Stomach smooth muscle (tissue), 2 donors: ENCODE measurements around the gene MAB21L4.
A peak's percentile ranks its signal among the peaks of the same experiment; 100 is the strongest.

Experiments
- H3K27ac ChIP-seq: one replicate; pipeline ENCODE4 v1.7.0; 2013; ENCODE audit warnings: mild to moderate bottlenecking, low read length, inconsistent platforms
- H3K27me3 ChIP-seq, 2 donors: one replicate each; pipeline ENCODE4 v1.7.0; 2013; ENCODE audit warnings: low read length in 2 of 2; ENCODE audit not compliant: insufficient read depth in 2 of 2, control insufficient read depth in 1 of 2
- H3K36me3 ChIP-seq, 2 donors: one replicate each; pipeline ENCODE4 v1.7.0; 2013; ENCODE audit warnings: low read length in 2 of 2; ENCODE audit not compliant: control insufficient read depth in 2 of 2, insufficient read depth in 2 of 2
- H3K4me1 ChIP-seq: one replicate; pipeline ENCODE4 v1.7.0; 2013; ENCODE audit warnings: low read length; ENCODE audit not compliant: control insufficient read depth, insufficient read depth
- H3K4me3 ChIP-seq, 2 donors: one replicate each; pipeline ENCODE4 v1.7.0; 2013; ENCODE audit warnings: low read length in 2 of 2
- H3K9ac ChIP-seq, 2 donors: one replicate each; pipeline ENCODE4 v1.7.0; 2013; ENCODE audit warnings: low read length in 2 of 2, mild to moderate bottlenecking in 1 of 2
- H3K9me3 ChIP-seq, 2 donors: one replicate each; pipeline ENCODE4 v1.7.0; 2013; ENCODE audit warnings: low read length in 2 of 2; ENCODE audit not compliant: control insufficient read depth in 2 of 2
- donor health status: healthy.
- donor health status: Pancreatic carcinoma.

MAB21L4 gene

DNA sequence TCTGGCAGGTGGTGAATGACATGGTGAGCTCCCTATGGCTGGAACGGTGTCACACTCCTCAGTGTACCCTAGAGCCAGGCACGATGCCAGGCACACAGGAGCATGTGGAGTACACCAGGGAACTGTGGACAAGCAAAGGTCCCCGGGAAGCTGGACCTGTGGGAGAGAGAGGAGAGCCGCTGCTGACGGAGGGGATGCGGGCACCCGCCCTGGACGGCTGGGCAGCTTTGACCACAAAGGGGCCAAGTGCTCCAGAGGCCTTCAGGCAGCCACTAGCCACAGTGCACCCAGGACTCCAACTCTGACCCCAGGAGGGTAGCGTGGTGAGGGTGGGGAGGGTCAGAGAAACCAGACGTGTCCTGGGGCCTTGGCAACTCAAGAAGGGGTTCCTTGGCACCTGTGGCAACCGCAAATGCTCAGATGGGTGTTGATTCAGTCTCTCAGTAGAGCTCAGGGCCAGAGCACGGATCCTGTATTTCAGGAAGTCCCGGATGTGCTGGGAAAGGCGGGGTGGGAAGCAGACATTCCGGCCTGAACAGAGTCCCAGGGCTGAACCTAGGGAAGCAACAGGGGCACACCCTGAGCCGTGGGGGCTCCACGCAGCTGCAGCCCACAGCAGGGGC lies 2.3 kb upstream of the MAB21L4 start:
- H3K4me3 ChIP-seq = no peak overlapping the region
- H3K27me3 ChIP-seq = peaks cover 0 to 4% of the 10 kb centered on the region in 2 donors
- no peaks in the 10 kb centered on the region for H3K36me3 ChIP-seq
- H3K27ac ChIP-seq = peak overlapping the region; percentile 18
- H3K9ac ChIP-seq = no peak overlapping the region
- peaks cover 7% of the 10 kb centered on the region for H3K4me1 ChIP-seq
- no peaks in the 10 kb centered on the region for H3K9me3 ChIP-seq

DNA sequence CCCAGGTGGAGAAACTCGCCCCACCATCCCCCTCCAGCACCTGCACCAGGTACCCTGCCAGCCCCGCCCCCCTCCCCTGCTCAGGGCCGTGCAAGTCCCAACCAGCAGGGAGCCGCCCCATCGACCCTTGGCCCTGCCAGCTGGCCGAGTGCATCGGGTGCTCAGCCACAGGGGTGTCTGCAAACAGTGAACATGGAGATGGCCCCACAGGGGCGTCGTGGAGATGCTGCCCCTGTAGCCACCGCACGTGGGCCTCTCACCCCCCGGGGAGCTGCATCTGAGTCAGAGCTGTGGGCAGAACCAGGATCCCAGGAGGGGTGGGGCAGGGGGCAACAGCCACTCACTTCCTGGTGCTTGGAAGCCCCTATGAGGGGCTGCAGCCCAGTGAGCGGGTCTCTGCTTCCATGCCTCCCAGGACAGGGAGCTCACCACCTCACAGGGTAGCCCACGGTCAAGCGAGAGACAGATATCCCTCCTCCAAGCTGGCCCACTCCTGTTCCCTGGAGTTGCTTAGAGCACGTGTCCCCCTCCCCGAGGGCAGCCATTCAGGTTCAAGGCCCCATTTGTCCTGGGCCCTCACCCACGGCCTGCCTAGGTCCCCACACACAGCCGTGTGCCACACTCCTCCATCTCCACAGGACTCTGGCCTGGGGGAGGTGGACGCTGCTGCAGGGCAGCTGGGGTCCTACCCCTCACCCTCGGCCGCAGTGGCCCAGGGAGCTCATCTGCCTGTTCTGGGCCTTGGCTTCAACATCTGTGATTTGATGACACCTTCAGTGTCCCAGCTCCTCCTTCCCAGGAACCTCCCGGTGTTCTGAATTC lies 1.1 kb upstream of the MAB21L4 start:
- Histone ChIP-seq H3K9ac (no peak overlapping the region), H3K9me3 (no peaks in the 10 kb centered on the region)

DNA sequence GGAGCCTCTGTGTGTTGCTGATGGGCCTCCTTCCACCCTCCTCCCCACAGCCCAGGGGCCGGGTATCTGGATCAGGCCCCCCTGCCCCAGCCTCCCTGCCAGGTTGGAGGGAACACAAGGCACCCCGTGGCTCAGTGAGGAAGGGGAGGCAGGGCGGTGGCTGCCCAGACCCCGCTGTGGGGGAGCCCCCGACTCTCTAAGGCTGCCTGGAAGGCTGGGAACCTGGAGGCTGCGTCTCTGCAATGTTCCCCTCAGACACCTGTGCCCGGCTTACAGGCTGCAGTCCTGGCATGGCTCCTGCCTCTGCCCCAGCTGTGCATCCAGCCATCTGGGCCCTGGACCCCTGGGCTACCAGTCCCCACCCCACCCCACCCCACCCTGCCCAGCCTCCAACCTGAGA lies 438 bp upstream of the MAB21L4 start:
- no peaks in the 10 kb centered on the region for H3K36me3 ChIP-seq
- no peak overlapping the region for H3K9ac ChIP-seq
- H3K27ac ChIP-seq = no peak overlapping the region
- H3K9me3 ChIP-seq = no peaks in the 10 kb centered on the region
- H3K4me1 ChIP-seq = peaks cover 7% of the 10 kb centered on the region
- H3K4me3 ChIP-seq = no peak overlapping the region
- no peaks in the 10 kb centered on the region for H3K27me3 ChIP-seq

More for the DNA sequence above, 1.1 kb upstream of the MAB21L4 start:
- H3K4me1 ChIP-seq = peaks cover 7% of the 10 kb centered on the region
- no peak overlapping the region for H3K27ac ChIP-seq
- H3K36me3 ChIP-seq = no peaks in the 10 kb centered on the region
- no peaks in the 10 kb centered on the region for H3K27me3 ChIP-seq
- no peak overlapping the region for H3K4me3 ChIP-seq

DNA sequence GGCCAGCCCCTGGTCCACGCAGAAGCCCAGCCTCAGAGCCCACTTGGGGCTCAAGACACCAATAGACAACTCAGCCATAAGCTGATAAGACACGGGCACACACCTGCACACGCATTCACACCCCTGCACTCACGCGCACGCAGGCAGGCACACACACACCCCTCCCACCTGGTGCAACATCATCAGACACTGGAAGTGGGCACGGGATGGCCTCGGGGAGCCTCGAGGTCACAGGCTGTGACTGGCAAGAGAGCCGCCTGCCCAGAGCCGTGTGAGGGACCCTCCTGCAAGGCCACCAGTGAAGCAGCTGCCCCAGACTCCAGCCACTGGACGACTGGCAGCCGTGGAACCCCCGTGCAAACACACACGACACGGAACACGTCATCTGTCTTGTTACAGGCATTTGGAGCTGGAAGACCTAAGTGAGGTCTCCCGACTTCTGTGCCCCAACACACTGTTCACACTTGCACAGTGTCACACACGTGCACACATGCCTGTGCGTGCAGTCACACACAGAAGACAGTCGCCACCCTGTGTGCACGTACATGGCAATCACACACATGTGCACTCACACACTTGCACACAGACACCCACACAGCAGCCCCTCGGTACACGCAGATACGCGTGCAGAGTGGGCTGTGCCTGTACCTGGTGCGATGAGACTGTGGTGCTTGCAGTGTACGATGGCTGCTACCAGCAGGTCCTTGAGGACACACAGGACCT lies 959 bp downstream of the MAB21L4 start:
- H3K4me3 ChIP-seq = no peak overlapping the region
- no peaks in the 10 kb centered on the region for H3K27me3 ChIP-seq
- H3K4me1 ChIP-seq = peaks cover 7% of the 10 kb centered on the region
- no peak overlapping the region for H3K27ac ChIP-seq
- no peaks in the 10 kb centered on the region for H3K9me3 ChIP-seq
- H3K9ac ChIP-seq = no peak overlapping the region
- no peaks in the 10 kb centered on the region for H3K36me3 ChIP-seq

DNA sequence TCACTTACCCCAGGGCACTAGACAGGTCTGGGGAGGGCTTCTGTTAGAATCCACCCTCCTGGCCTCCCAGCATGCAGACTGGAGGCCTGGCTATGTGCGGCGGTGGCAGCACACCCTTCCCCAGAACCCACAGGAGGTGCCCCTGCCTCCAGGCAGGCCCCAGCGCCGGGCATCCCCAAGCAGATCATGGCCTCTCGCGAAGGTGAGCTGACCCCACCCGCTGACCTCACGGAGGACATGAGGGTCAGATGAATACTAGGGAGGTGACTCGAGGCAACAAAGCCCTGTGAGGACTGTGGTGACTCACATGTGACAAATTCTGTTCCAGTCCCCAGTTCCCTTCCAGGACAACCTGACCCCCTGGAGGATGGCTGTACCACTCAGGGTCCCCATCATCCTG lies 1.9 kb downstream of the MAB21L4 start:
- Histone ChIP-seq H3K9me3 (no peaks in the 10 kb centered on the region), H3K4me3 (no peak overlapping the region), H3K36me3 (no peaks in the 10 kb centered on the region), H3K27ac (no peak overlapping the region), H3K9ac (no peak overlapping the region), H3K27me3 (no peaks in the 10 kb centered on the region), H3K4me1 (peaks cover 7% of the 10 kb centered on the region)

DNA sequence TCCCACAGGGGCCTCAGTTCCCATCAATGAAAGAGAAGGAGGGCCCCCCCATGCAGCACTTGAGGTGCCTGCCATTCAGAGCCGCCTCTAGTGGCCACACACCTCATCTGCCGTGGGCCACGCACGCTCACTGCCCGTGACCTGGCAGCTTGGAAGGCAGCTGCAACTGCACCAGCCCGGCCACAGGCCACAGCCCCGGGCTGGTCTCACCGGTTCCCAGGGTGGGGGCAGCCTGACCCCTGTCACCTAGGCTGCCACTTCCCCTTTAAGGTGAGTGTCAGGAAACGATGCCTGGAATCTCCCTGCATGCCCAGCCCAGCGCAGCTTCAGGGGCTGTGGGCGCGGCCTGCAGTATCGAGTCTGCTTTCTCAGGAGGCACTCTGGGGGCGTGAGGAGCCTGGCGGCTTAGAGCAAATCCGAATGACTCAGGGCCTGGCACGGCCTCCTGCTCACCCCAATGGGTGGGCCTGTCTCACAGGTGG lies 2.6 kb downstream of the MAB21L4 start:
- H3K9ac ChIP-seq = no peak overlapping the region
- H3K4me3 ChIP-seq = no peak overlapping the region
- H3K27ac ChIP-seq = no peak overlapping the region
- peaks cover 3% of the 10 kb centered on the region for H3K4me1 ChIP-seq
- H3K27me3 ChIP-seq = no peaks in the 10 kb centered on the region
- H3K9me3 ChIP-seq = no peaks in the 10 kb centered on the region
- no peaks in the 10 kb centered on the region for H3K36me3 ChIP-seq

DNA sequence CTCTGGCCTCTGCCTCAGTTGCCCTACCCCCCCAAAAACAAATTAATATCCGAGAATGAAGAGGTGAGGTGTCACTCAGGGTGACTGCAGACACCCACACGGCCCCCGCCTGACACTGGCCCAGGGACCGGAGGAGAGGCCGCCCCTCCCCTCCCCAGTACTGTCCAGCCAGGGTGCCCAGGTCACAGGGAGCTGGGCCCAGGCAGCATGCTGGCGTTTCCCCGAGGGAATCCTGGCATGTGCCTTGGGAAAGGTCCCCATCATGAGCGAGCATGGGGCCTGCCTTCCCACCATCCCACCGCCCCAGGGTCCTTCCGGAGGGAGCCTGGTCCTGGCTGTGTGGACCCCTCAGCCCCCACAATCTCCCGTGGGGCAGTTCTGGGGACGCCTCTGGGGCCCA lies 3.0 kb downstream of the MAB21L4 start:
- H3K4me3 ChIP-seq = no peak overlapping the region
- H3K27ac ChIP-seq = no peak overlapping the region
- no peaks in the 10 kb centered on the region for H3K4me1 ChIP-seq
- no peaks in the 10 kb centered on the region for H3K9me3 ChIP-seq
- H3K27me3 ChIP-seq = no peaks in the 10 kb centered on the region
- no peaks in the 10 kb centered on the region for H3K36me3 ChIP-seq
- no peak overlapping the region for H3K9ac ChIP-seq

DNA sequence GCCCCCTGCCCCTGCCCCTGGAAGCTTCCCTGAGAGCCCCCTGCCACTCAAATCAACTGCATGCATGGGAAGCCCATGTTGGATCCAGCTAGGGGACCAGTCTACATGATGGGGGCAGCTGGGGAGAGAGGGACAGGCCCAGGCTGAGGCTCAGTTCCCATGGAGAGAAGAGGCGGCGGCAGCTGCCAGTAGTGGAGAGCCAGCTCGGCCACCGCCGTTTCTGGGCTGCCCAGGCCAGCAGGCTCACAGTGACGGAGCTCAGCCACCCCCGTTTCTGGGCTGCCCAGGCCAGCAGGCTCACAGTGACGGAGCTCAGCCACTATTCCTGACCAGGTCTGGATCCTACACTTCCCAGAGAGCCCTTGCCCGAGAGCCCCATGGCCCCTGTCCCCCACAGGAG lies 3.6 kb downstream of the MAB21L4 start:
- no peaks in the 10 kb centered on the region for H3K4me1 ChIP-seq
- no peaks in the 10 kb centered on the region for H3K9me3 ChIP-seq
- H3K4me3 ChIP-seq = no peak overlapping the region
- no peak overlapping the region for H3K9ac ChIP-seq
- no peak overlapping the region for H3K27ac ChIP-seq
- H3K27me3 ChIP-seq = no peaks in the 10 kb centered on the region
- no peaks in the 10 kb centered on the region for H3K36me3 ChIP-seq

DNA sequence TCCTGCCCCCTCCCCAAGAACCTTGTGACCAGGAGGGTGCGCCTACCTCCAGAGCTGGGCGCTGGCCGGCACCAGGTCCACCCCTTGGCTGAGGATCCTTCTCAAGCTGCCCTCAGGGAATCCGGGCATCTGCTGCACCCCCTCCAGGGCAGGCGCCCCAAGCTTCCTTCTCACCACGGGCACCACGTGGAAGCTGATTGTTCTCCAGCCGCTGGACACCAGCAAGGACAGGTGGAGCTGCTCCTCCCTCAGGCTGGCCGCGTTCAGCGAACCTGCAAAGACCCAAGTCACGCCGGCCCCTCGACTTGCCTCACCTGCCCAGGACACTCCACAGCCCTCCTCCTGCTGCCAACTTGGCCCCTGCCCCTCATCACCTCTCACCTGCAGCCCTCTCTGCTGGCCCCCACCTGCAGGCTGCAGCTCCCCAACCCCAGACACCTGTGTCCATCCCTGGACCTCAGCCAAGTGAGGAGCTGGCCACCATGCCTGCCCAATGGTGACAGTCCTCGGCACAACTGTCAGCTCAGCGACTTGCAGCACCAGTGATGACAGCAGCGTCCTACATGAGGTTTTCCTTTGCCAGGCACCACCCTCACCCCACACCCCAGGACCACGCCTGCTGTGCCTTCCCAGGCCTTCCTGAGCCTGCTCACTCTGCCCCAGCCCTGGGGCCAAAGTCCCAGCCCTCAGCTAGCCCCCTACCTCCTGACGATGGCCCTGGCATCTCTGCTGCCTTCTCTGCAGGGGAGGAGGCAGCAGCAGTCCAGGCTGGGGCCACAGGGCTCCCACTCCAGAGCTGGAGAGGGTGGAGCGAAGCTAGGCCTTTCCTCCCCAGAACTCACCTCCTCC lies 4.2 kb downstream of the MAB21L4 start:
- H3K36me3 ChIP-seq = no peaks in the 10 kb centered on the region
- no peak overlapping the region for H3K9ac ChIP-seq
- no peak overlapping the region for H3K27ac ChIP-seq
- H3K27me3 ChIP-seq = no peaks in the 10 kb centered on the region
- H3K4me1 ChIP-seq = no peaks in the 10 kb centered on the region
- H3K4me3 ChIP-seq = no peak overlapping the region
- no peaks in the 10 kb centered on the region for H3K9me3 ChIP-seq

DNA sequence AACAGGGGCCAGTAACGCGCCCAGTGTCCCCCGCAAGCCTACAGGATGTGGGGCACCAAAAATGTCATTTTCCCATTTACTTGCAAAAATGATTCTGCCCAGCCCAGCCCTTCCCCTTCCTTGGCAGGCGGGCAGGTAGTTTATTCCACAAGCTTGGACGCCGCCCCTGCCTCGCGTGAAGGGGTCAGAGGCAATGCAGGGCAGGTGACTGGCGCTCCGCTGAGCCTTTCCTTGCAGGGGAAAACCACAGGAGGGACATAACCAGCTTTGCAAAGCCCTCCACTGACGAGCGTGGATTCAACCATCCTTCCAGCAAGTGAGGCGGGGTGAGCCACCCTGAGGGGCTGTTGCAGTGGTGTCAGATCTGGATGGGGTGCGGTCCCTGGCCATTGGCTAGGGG lies 5.3 kb downstream of the MAB21L4 start:
- Histone ChIP-seq H3K9ac (no peak overlapping the region), H3K9me3 (no peaks in the 10 kb centered on the region), H3K36me3 (no peaks in the 10 kb centered on the region), H3K27me3 (no peaks in the 10 kb centered on the region), H3K4me3 (no peak overlapping the region), H3K27ac (no peak overlapping the region), H3K4me1 (no peaks in the 10 kb centered on the region)
